GM12891 (cell line): ENCODE data around the gene SMIM41.

Experiments used
- DNase-seq: peaks from one replicate; pipeline ENCODE4 v3.0.0; 2011; ENCODE audit warnings: low spot score; ENCODE audit not compliant: insufficient read length
- FAIRE-seq: peaks from 2 replicates; lab custom pipeline; 2011; peaks lifted over from hg19 to GRCh38; lab: Jason Lieb, UNC
- PAX5 ChIP-seq: IDR thresholded peaks from 2 replicates; pipeline ENCODE4 v1.6.1; 2011; ENCODE audit warnings: low read length, moderate library complexity, mild to moderate bottlenecking; ENCODE audit not compliant: insufficient read depth, severe bottlenecking
- POLR2A ChIP-seq: IDR thresholded peaks from 2 replicates; pipeline ENCODE4 v1.6.1; 2011; ENCODE audit warnings: low read depth, low read length, control low read depth
- POLR2AphosphoS5 ChIP-seq: IDR thresholded peaks from 2 replicates; pipeline ENCODE4 v1.6.1; 2011; ENCODE audit warnings: low read depth, low read length, control low read depth
- POU2F2 ChIP-seq: IDR thresholded peaks from 2 replicates; pipeline ENCODE4 v1.6.1; 2011; ENCODE audit warnings: low read depth, mild to moderate bottlenecking, control low read depth, low read length, moderate library complexity
- SPI1 ChIP-seq: IDR thresholded peaks from 2 replicates; pipeline ENCODE4 v1.6.1; 2011; ENCODE audit warnings: low read depth, low read length, control low read depth
- TAF1 ChIP-seq: IDR thresholded peaks from 2 replicates; pipeline ENCODE4 v1.6.1; 2011; ENCODE audit warnings: low read depth, low read length, control low read depth

SMIM41 gene

GRCh38 chr12:52050116-52050757, 29.3 kb upstream of the SMIM41 start:
- DNase-seq: no peak
- FAIRE-seq: peak; percentile 60
- TF ChIP-seq TAF1 (no peak), POLR2A (peak; percentile 62; the same call in 1 of the 2 replicates), PAX5 (no peak), POLR2AphosphoS5 (0 out of 2 replicates have a peak, but pooled peaks have one; percentile 40), SPI1 (no peak), POU2F2 (no peak)

GRCh38 chr12:52050758-52051541, 28.6 kb upstream of the SMIM41 start, which contains the start of gene NR4A1:
Gene NR4A1, plus strand, starts transcription at chr12:52051442. Its CDS starts 2,887 bp downstream, at chr12:52054329.
- FAIRE-seq: no peak
- DNase-seq: peak; percentile 98
- TF ChIP-seq POLR2A (peak; percentile 89), POLR2AphosphoS5 (peak; percentile 84), TAF1 (peak; percentile 57; the same call in 1 of the 2 replicates), POU2F2 (peak; percentile 53; the same call in 1 of the 2 replicates), PAX5 (no peak), SPI1 (no peak)

- DNase-seq (no peak), FAIRE-seq (peak; percentile 73)
- TF ChIP-seq PAX5 (no peak), POLR2AphosphoS5 (0 out of 2 replicates have a peak, but pooled peaks have one; percentile 5)
These were observed 26.9 kb upstream of the SMIM41 start for GRCh38 chr12:52052468-52053186.

GRCh38 chr12:52053536-52054209, 25.8 kb upstream of the SMIM41 start:
- TF ChIP-seq TAF1: no peak
- no peak for TF ChIP-seq POU2F2
- TF ChIP-seq POLR2AphosphoS5: no peak
- TF ChIP-seq POLR2A: no peak
- no peak for TF ChIP-seq SPI1
- TF ChIP-seq PAX5: no peak
- no peak for FAIRE-seq

GRCh38 chr12:52054231-52054832, 25.2 kb upstream of the SMIM41 start:
- DNase-seq (no peak), FAIRE-seq (no peak)
- TF ChIP-seq PAX5 (no peak), POLR2A (no peak), TAF1 (no peak), POLR2AphosphoS5 (no peak), POU2F2 (no peak), SPI1 (no peak)

More at GRCh38 chr12:52053536-52054209, 25.8 kb upstream of the SMIM41 start:
- DNase-seq: no peak

- FAIRE-seq (no peak), DNase-seq (no peak)
- TF ChIP-seq PAX5: no peak
These were observed 24.4 kb upstream of the SMIM41 start for GRCh38 chr12:52054833-52055730.

- DNase-seq: no peak
These were observed 23.5 kb upstream of the SMIM41 start for GRCh38 chr12:52055731-52056711.

More at GRCh38 chr12:52055731-52056711, 23.5 kb upstream of the SMIM41 start:
- FAIRE-seq: no peak
- TF ChIP-seq POLR2A: no peak
- no peak for TF ChIP-seq PAX5
- no peak for TF ChIP-seq SPI1
- no peak for TF ChIP-seq TAF1
- no peak for TF ChIP-seq POLR2AphosphoS5
- TF ChIP-seq POU2F2: no peak
